ENCODE results near the gene NME3. TPM values are rescaled to one million over a fixed set of nuclear protein-coding genes. Genes with fewer than 3 reads are reported as not detected.
"Not testable (repeated sequence)": the region's sequence is repeated elsewhere in the genome, so short reads cannot be mapped to it uniquely, and the experiment has no call there.

The NME3 gene
- total RNA-seq, 1 donor from 2014 or later = 79.1 TPM

DNA sequence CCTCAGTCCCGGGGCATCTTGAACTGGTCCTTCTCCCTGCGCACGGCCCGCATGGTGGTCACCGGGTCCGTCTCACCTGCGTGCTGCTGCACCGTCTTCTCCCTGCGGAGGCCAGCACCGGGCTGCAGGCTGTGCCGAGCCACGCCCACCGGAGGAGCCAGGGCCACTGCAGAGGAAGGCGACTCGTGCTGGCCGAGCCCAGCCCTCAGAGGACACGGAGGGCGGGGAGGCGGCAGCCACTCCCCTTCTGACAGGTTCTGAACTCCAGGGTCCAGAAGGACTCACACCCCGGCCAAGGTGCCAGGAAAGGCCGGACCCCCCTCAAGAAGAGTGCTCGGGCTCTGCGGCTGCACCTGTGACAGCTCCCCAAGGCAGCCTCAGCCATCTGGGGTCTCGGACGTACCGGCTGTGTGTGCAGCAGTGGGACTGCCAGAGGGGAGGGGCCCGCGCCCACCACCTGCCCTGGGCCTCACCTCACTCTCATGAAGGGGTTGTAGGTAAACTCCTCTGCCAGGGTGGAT lies 38.0 kb upstream of the NME3 start:
- H3K27me3 Mint-ChIP-seq (ENCODE audit: unreplicated experiment) = no peaks in the 10 kb centered on the region
- TF ChIP-seq, protein P1, sequence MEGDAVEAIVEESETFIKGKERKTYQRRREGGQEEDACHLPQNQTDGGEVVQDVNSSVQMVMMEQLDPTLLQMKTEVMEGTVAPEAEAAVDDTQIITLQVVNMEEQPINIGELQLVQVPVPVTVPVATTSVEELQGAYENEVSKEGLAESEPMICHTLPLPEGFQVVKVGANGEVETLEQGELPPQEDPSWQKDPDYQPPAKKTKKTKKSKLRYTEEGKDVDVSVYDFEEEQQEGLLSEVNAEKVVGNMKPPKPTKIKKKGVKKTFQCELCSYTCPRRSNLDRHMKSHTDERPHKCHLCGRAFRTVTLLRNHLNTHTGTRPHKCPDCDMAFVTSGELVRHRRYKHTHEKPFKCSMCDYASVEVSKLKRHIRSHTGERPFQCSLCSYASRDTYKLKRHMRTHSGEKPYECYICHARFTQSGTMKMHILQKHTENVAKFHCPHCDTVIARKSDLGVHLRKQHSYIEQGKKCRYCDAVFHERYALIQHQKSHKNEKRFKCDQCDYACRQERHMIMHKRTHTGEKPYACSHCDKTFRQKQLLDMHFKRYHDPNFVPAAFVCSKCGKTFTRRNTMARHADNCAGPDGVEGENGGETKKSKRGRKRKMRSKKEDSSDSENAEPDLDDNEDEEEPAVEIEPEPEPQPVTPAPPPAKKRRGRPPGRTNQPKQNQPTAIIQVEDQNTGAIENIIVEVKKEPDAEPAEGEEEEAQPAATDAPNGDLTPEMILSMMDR (IDR thresholded peaks at IDR 0.05; ENCODE audit: partially characterized antibody, unreplicated experiment) = no peak
- no peak for DNase-seq
- H3K4me1 Mint-ChIP-seq (ENCODE audit: low read depth, unreplicated experiment) = peaks cover 2% of the 10 kb centered on the region
- no peak overlapping the region for H3K27ac Mint-ChIP-seq (ENCODE audit: unreplicated experiment)
- peaks cover 5% of the 10 kb centered on the region for H3K36me3 Mint-ChIP-seq (ENCODE audit: unreplicated experiment)
- no peak overlapping the region for H3K4me3 Mint-ChIP-seq (ENCODE audit: unreplicated experiment)
- peaks cover 3% of the 10 kb centered on the region for H3K9me3 Mint-ChIP-seq (ENCODE audit: unreplicated experiment)

DNA sequence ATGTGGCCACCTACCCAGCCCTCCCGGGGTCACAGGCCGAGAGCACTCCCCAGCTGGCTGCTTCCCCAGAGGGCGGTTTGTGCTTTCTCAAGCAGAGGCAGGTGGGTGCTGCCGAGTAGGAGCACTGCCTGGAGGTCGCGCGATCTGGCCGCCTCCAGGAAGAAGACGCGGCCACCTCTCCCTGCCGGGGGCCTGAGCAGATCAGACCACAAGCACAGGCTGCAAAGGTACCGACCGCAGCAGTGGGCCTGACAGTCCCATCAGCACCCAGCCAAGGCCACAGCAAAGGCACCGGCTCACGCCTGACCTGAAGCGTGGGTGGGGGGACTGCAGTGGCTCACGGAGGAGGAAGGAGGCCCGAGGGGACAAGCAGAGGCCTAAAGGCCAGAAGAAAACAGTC lies 37.3 kb upstream of the NME3 start:
- no peak overlapping the region for H3K27ac Mint-ChIP-seq (ENCODE audit: unreplicated experiment)
- TF ChIP-seq, protein P1 (IDR thresholded peaks at IDR 0.05; ENCODE audit: partially characterized antibody, unreplicated experiment) = no peak
- H3K9me3 Mint-ChIP-seq (ENCODE audit: unreplicated experiment) = peaks cover 1% of the 10 kb centered on the region
- no peak overlapping the region for H3K4me3 Mint-ChIP-seq (ENCODE audit: unreplicated experiment)
- H3K4me1 Mint-ChIP-seq (ENCODE audit: low read depth, unreplicated experiment) = peaks cover 2% of the 10 kb centered on the region
- no peak for DNase-seq
- H3K27me3 Mint-ChIP-seq (ENCODE audit: unreplicated experiment) = no peaks in the 10 kb centered on the region
- H3K36me3 Mint-ChIP-seq (ENCODE audit: unreplicated experiment) = peaks cover 5% of the 10 kb centered on the region

- Mint-ChIP-seq H3K4me3 (ENCODE audit: unreplicated experiment) (no peak overlapping the region), H3K9me3 (ENCODE audit: unreplicated experiment) (peaks cover 1% of the 10 kb centered on the region), H3K27ac (ENCODE audit: unreplicated experiment) (no peak overlapping the region), H3K4me1 (ENCODE audit: low read depth, unreplicated experiment) (peaks cover 2% of the 10 kb centered on the region), H3K27me3 (ENCODE audit: unreplicated experiment) (no peaks in the 10 kb centered on the region), H3K36me3 (ENCODE audit: unreplicated experiment) (peaks cover 5% of the 10 kb centered on the region)
- TF ChIP-seq, protein P1 (IDR thresholded peaks at IDR 0.05; ENCODE audit: partially characterized antibody, unreplicated experiment) = no peak
- DNase-seq = no peak
Measured at GRCh38 chr16:1807626-1808025, 36.3 kb upstream of the NME3 start.

GRCh38 chr16:1800701-1801100 lies 29.4 kb upstream of the NME3 start:
- TF ChIP-seq, protein P1 (IDR thresholded peaks at IDR 0.05; ENCODE audit: partially characterized antibody, unreplicated experiment) = no peak
- DNase-seq = no peak
- Mint-ChIP-seq H3K4me1 (ENCODE audit: low read depth, unreplicated experiment) (no peaks in the 10 kb centered on the region), H3K27me3 (ENCODE audit: unreplicated experiment) (peaks cover 3% of the 10 kb centered on the region), H3K36me3 (ENCODE audit: unreplicated experiment) (peaks cover 20% of the 10 kb centered on the region), H3K27ac (ENCODE audit: unreplicated experiment) (no peak overlapping the region), H3K9me3 (ENCODE audit: unreplicated experiment) (peaks cover 12% of the 10 kb centered on the region), H3K4me3 (ENCODE audit: unreplicated experiment) (no peak overlapping the region)

DNA sequence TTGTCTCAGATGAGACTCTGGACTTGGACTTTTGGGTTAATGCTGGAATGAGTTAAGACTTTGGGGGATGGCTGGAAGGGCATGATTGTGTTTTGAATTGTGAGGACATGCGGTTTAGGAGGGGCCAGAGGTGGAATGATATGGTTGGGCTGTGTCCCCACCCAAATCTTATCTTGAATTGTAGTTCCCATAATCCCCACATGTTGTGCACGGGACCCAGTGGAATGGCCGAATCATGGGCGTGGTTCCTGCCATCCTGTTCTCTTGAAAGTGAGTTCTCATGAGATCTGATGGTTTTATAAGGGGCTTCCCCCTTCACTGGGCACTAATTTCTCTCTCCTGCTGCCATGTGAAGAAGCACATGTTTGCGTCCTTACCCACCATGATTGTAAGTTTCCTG lies 27.9 kb upstream of the NME3 start:
- peaks cover 20% of the 10 kb centered on the region for H3K36me3 Mint-ChIP-seq (ENCODE audit: unreplicated experiment)
- peaks cover 12% of the 10 kb centered on the region for H3K9me3 Mint-ChIP-seq (ENCODE audit: unreplicated experiment)
- H3K4me1 Mint-ChIP-seq (ENCODE audit: low read depth, unreplicated experiment); H3K4me3 Mint-ChIP-seq (ENCODE audit: unreplicated experiment); H3K27me3 Mint-ChIP-seq (ENCODE audit: unreplicated experiment); H3K27ac Mint-ChIP-seq (ENCODE audit: unreplicated experiment); DNase-seq: not testable (repeated sequence)
